Erythroblast (primary cell): Measurements from ENCODE around the gene NKX1-1.

Experiments used
- GATA1 ChIP-seq: IDR thresholded peaks from 2 replicates; pipeline ENCODE4 v1.6.1; 2011; ENCODE audit warnings: low read depth, mild to moderate bottlenecking, control low read depth, low read length, moderate library complexity
- POLR2A ChIP-seq: IDR thresholded peaks from 2 replicates; pipeline ENCODE4 v1.6.1; 2011; ENCODE audit warnings: mild to moderate bottlenecking, low read length

- TF ChIP-seq POLR2A = no peak
- no peak for TF ChIP-seq GATA1
Measured at GRCh38 chr4:1379351-1379781, 26.9 kb downstream of the NKX1-1 start.
